Superior temporal gyrus (tissue), 1 donor: ENCODE measurements around the gene PTPN14.

Experiments used
- DNase-seq: peaks from one replicate; pipeline ENCODE4 v3.0.0-alpha.2; 2016; ENCODE audit errors: extremely low spot score

The PTPN14 gene

GRCh38 chr1:214476229-214476985, 75.0 kb downstream of the PTPN14 start:
- no peak for DNase-seq

- DNase-seq, result no peak
These were observed 75.7 kb downstream of the PTPN14 start for GRCh38 chr1:214475746-214476145.

- DNase-seq, result no peak
These were observed 76.1 kb downstream of the PTPN14 start for GRCh38 chr1:214475331-214475730.

- DNase-seq, result no peak
These were observed 76.9 kb downstream of the PTPN14 start for GRCh38 chr1:214474467-214474866.

- DNase-seq, result no peak
These were observed 77.5 kb downstream of the PTPN14 start for GRCh38 chr1:214473862-214474261.

- DNase-seq, result no peak
These were observed 78.0 kb downstream of the PTPN14 start for GRCh38 chr1:214473387-214473786.

- no peak for DNase-seq
These were observed 79.0 kb downstream of the PTPN14 start for GRCh38 chr1:214472364-214472763.

- no peak for DNase-seq
These were observed 79.9 kb downstream of the PTPN14 start for GRCh38 chr1:214471458-214471857.

- DNase-seq, result no peak
These were observed 81.3 kb downstream of the PTPN14 start for GRCh38 chr1:214470132-214470531.

- DNase-seq, result no peak
These were observed 82.1 kb downstream of the PTPN14 start for GRCh38 chr1:214469290-214469689.

GRCh38 chr1:214467078-214467585, 84.3 kb downstream of the PTPN14 start:
- DNase-seq, result no peak

- no peak for DNase-seq
These were observed 84.9 kb downstream of the PTPN14 start for GRCh38 chr1:214466403-214467077.

- DNase-seq, result no peak
These were observed 86.7 kb downstream of the PTPN14 start for GRCh38 chr1:214464445-214465287.

GRCh38 chr1:214463596-214463995, 87.8 kb downstream of the PTPN14 start:
- no peak for DNase-seq

GRCh38 chr1:214462882-214463281, 88.5 kb downstream of the PTPN14 start:
- DNase-seq, result no peak

- no peak for DNase-seq
These were observed 90.1 kb downstream of the PTPN14 start for GRCh38 chr1:214461305-214461704.

- DNase-seq, result no peak
These were observed 91.0 kb downstream of the PTPN14 start for GRCh38 chr1:214460304-214460916.

- DNase-seq, result no peak
These were observed 91.5 kb downstream of the PTPN14 start for GRCh38 chr1:214459895-214460294.

GRCh38 chr1:214458541-214458940, 92.9 kb downstream of the PTPN14 start:
- DNase-seq, result no peak

- DNase-seq, result no peak
These were observed 95.2 kb downstream of the PTPN14 start for GRCh38 chr1:214455971-214456867.

GRCh38 chr1:214455479-214455878, 95.9 kb downstream of the PTPN14 start:
- DNase-seq, result no peak
